Right cardiac atrium (tissue), 5 donors: ENCODE measurements around the gene PLEKHA5. TPM values are rescaled to one million over a fixed set of nuclear protein-coding genes. Genes with fewer than 3 reads are reported as not detected.

Experiments used
- ATAC-seq, 2 donors: fragments of 200-7000 bp; cut with Tn5 transposase; one replicate each; pipeline versions ENCODE4 v1.8.0 to v1.9.1; 2020; ENCODE audit warnings: moderate library complexity in 2 of 2, mild to moderate bottlenecking in 1 of 2
- DNase-seq, 3 donors: peaks; one replicate each; pipeline ENCODE4 v3.0.0-alpha.2; 2020
- H3K27ac ChIP-seq: one replicate; pipeline ENCODE4 v1.5.1; 2013; ENCODE audit warnings: mild to moderate bottlenecking, low read length, control low read depth, moderate library complexity
- H3K27me3 ChIP-seq: one replicate; pipeline ENCODE4 v1.6.1; 2013; ENCODE audit not compliant: control insufficient read depth, insufficient read depth
- H3K4me1 ChIP-seq: one replicate; pipeline ENCODE4 v1.6.1; 2013; ENCODE audit warnings: low read length; ENCODE audit not compliant: control insufficient read depth, insufficient read depth
- H3K4me3 ChIP-seq: one replicate; pipeline ENCODE4 v1.5.1; 2013; ENCODE audit warnings: low read length, control low read depth
- H3K9me3 ChIP-seq: one replicate; pipeline ENCODE4 v1.6.1; 2013; ENCODE audit warnings: low read length; ENCODE audit not compliant: control insufficient read depth
- WGBS: extraction: QIAGEN DNeasy Blood & Tissue Kit; methylation state at CpG from one replicate; pipeline ENCODE4 v1.1.7; 2013; 5-methylcytosine and 5-hydroxymethylcytosine counted together
- intact Hi-C, 4 donors: fragments of 100-400 bp; cut with DNase I; formaldehyde crosslinking; loops; one replicate each; pipeline versions ENCODE4 v1.11.0 to v1.14.0; 2022 to 2023
- polyA plus RNA-seq: library from polyadenylated mRNA; stranded (reverse); fragments of 200-250 nt; gene quantifications from one replicate; pipeline ENCODE4 v1.2.3, GENCODE V29; 2013
- total RNA-seq, 4 donors: library from RNA; stranded (reverse); fragmentation: NEBNext Ultra II Directional; extraction: Animal tissue kit (Norgen Biotek cat#: 25700); gene quantifications; one replicate each; pipeline ENCODE4 v1.2.1, GENCODE V29; 2021
- donor health status: healthy with polysubstance abuse.
- donor health status: DM: no; HTN: yes; CAD: no.
- donor health status: DM: no; HTN: no; CAD: no.
- donor health status: DM: no; HTN: yes; CAD: no; lungs with severe emphysema.
- donor health status: DM: yes; HTN: yes; CAD: no.

Gene PLEKHA5
- total and polyA plus RNA-seq, 5 donors, result 47.3 to 88.0 (median 66.2) TPM

DNA sequence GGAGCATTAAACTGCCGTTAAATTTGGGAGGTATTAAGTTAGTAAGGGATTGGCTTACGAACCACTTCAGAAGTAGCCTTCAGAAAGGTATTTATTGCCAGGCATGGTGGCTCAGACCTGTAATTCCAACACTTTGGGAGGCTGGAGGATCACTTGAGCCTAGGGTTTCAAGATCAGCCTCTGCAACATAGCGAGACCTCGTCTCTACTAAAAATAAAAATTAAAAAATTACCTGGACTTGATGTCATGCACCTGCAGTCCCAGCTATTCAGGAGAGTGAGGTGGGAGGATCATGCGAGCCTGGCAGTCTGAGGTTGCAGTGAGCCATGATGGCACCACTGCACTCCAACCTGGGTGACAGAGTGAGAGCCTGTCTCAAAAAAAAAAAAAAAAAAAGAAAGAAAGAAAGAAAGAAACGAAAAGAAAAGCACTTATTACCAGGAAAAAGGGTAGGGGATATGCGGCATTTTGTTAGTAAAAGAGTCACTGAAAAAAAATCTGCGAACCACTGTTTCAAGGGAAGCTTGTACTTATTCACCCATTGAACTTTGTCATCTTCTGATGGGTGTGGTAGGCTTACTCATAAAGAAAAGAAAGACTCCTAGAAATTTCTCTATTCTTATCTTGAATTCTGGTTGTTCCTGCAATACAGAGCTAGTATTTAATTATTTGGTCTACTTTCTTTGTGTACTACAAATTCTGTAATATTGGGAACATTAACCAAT, 33.6 kb upstream of the PLEKHA5 start:
- Histone ChIP-seq H3K4me1 (no peaks in the 10 kb centered on the region), H3K9me3 (no peaks in the 10 kb centered on the region), H3K27ac (no peak overlapping the region), H3K4me3 (no peak overlapping the region), H3K27me3 (no peaks in the 10 kb centered on the region)
- intact Hi-C loops, result no loop called here
- no peak for DNase-seq
- 86% methylated on average over 8 of the region's 8 CpGs for WGBS
- ATAC-seq, result peak; percentile 38 to 77

DNA sequence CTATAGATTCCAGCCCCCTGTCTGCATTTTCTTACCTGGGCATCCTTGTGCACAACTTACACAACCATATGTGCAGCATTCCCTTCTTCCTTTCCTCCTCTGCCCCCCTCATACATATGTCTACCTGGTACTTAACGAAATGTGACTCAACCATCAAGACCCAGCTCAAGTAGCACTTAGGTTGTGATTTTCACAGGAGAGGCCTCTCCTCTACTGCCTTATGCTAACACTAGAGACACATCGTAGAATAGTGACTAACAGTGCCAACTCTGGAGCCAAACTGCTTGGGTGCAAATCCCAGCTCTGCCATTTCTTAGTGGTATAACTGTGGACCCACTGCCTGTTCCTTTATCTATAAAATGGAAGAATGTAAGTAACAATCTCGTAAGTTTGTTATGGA, 24.1 kb upstream of the PLEKHA5 start:
- H3K27me3 ChIP-seq, result no peaks in the 10 kb centered on the region
- H3K9me3 ChIP-seq, result no peaks in the 10 kb centered on the region
- no peak for DNase-seq
- H3K27ac ChIP-seq, result no peak overlapping the region
- WGBS, result 89% methylated on average over 3 of the region's 3 CpGs
- ATAC-seq, result no peak
- H3K4me1 ChIP-seq, result peaks cover 1% of the 10 kb centered on the region
- no peak overlapping the region for H3K4me3 ChIP-seq
- intact Hi-C loops, result no loop called here

DNA sequence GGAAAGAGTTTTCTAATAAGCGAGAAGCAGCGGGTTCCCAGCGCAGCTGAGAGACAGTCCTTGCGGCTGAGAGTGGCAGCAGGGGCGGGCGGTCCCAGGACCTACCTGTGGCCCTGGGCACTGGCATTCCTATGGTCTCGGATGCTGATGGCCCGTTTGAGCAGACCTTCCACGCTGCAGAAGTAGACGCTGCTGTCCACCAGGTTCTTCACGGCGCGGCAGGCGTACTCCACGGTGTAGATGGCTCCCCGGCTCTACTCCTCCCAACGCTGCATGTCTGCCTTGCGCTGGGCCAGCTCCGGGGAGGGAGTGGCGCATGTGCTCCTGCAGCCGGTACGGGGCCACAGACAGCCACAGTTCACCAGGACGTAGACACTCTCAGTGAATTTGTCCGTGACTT, 21.8 kb upstream of the PLEKHA5 start:
- Histone ChIP-seq H3K27ac (no peak overlapping the region), H3K4me3 (no peak overlapping the region), H3K4me1 (no peaks in the 10 kb centered on the region), H3K27me3 (no peaks in the 10 kb centered on the region), H3K9me3 (no peaks in the 10 kb centered on the region)
- WGBS, result 96% methylated on average over 24 of the region's 24 CpGs
- peak in 1 of 2 donors; percentile 16 for ATAC-seq
- DNase-seq, result no peak
- intact Hi-C loops, result no loop called here

DNA sequence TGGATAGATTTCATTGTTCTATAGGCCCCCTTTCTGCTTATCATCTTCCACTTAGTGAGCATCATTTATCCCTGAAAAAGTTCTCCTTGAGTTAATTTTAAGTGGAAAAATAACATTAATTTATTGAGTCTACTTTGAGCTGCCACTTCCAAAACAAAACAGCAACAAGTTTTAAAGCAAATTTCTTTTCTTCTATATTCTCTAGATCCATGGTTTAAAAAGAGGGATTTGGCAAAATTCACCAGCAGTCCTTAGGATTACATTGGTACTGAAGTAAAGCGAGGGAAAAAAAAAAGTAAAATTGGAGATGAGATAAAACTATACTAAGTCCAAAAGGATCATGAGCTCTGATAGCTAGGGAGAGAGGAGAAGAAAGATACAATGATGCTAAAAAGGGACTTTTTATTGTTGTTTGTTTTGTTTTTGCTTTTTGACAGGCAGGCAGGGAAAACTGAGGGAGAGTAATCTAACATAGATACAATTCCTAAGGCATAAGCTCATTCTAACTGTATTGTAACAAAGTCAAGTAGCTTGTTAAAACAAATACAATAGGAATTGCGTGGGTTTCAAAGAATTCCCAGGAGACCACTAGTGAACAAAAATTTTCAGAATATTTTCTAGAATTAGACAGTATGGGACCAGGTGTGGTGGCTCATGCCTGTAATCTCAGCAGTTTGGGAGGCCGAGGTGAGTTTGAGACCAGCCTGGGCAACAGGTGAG, 19.2 kb upstream of the PLEKHA5 start:
- Histone ChIP-seq H3K27me3 (no peaks in the 10 kb centered on the region), H3K4me3 (no peak overlapping the region), H3K27ac (no peak overlapping the region), H3K4me1 (no peaks in the 10 kb centered on the region), H3K9me3 (no peaks in the 10 kb centered on the region)
- ATAC-seq (no peak), DNase-seq (no peak)
- intact Hi-C loops, result no loop called here
- WGBS, result 74% methylated on average over 3 of the region's 3 CpGs

DNA sequence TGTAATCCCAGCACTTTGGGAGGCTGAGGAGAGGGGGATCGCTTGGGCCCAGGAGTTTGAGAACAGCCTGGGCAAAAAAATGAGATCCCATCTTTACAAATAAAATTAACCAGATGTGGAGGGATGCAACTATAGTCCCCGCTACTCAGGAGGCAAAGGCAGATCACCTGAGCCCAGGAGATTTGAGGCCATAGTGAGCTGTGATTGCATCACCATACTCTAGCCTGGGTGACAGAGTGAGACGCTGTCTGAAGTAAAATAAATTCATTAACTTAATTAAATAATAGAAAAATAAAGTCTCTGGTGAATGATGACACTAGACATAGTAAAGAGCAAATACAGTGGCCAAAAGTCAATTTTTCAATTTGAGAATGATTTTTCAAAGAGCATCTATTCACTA, 16.1 kb upstream of the PLEKHA5 start:
- Histone ChIP-seq H3K9me3 (no peaks in the 10 kb centered on the region), H3K27ac (no peak overlapping the region), H3K4me3 (no peak overlapping the region), H3K4me1 (no peaks in the 10 kb centered on the region), H3K27me3 (no peaks in the 10 kb centered on the region)
- DNase-seq (no peak), ATAC-seq (no peak)
- WGBS, result 94% methylated on average over 3 of the region's 3 CpGs
- intact Hi-C loops, result no loop called here

GRCh38 chr12:19115285-19115684, 14.2 kb upstream of the PLEKHA5 start:
- no peak overlapping the region for H3K4me3 ChIP-seq
- intact Hi-C loops, result no loop called here
- no peaks in the 10 kb centered on the region for H3K4me1 ChIP-seq
- no peak overlapping the region for H3K27ac ChIP-seq
- no peaks in the 10 kb centered on the region for H3K9me3 ChIP-seq
- DNase-seq (no peak), ATAC-seq (no peak)
- H3K27me3 ChIP-seq, result no peaks in the 10 kb centered on the region
- WGBS, result 95% methylated on average over 1 of the region's 1 CpG

DNA sequence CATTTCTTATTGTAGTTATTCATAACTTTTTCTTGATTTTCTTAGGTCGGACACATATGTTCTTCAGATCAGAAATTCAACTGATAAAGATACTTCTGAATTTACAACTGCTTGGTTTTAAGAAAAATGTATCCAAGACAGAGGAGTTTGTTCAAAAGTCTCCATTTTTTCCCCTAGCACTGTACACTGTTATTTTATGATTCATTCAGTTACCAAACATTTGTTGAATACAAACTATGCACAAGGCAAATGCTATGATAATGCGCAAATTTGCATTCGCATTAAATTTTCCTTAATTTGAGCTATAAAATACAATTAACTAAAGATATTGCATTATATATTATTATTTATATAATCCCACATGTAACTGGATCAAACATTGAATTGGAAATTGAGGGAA, 10.1 kb upstream of the PLEKHA5 start:
- Histone ChIP-seq H3K27me3 (no peaks in the 10 kb centered on the region), H3K4me1 (no peaks in the 10 kb centered on the region), H3K9me3 (no peaks in the 10 kb centered on the region), H3K27ac (no peak overlapping the region), H3K4me3 (no peak overlapping the region)
- DNase-seq (no peak), ATAC-seq (no peak)
- 98% methylated on average over 3 of the region's 3 CpGs for WGBS
- intact Hi-C loops, result no loop called here

- intact Hi-C loops, result no loop called here
- no peaks in the 10 kb centered on the region for H3K9me3 ChIP-seq
- ATAC-seq (no peak), DNase-seq (no peak)
- H3K27me3 ChIP-seq, result no peaks in the 10 kb centered on the region
- no peak overlapping the region for H3K4me3 ChIP-seq
- 58% methylated on average over 3 of the region's 3 CpGs for WGBS
- no peak overlapping the region for H3K27ac ChIP-seq
- H3K4me1 ChIP-seq, result no peaks in the 10 kb centered on the region
Measured at GRCh38 chr12:19120795-19121194, 8.7 kb upstream of the PLEKHA5 start.

GRCh38 chr12:19121449-19122018, 8.0 kb upstream of the PLEKHA5 start:
- intact Hi-C loops, result no loop called here
- WGBS, result 85% methylated on average over 1 of the region's 1 CpG

DNA sequence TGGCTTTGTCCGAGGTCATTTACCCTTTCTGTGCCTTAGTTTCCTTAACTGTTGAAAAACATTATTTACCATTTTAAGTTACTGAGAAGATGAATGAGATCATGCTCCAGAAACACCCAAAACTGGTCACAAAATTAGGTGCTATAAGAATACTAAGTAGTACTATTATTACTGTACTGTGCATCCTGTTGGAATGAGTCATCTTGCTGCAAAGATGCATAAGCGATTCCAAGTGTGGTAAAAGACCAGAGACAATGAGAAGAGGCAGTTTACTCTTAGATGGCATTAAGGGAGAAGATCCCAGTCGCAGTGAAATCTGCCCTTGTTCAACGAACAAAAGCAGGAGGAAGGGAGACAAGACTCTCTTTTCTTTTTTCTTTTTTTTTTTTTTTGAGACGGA, 4.2 kb upstream of the PLEKHA5 start:
- H3K9me3 ChIP-seq, result no peaks in the 10 kb centered on the region
- ATAC-seq (no peak), DNase-seq (no peak)
- no peak overlapping the region for H3K4me3 ChIP-seq
- no peaks in the 10 kb centered on the region for H3K27me3 ChIP-seq
- no peaks in the 10 kb centered on the region for H3K4me1 ChIP-seq
- intact Hi-C loops, result no loop called here
- 88% methylated on average over 5 of the region's 5 CpGs for WGBS
- H3K27ac ChIP-seq, result no peak overlapping the region

More at GRCh38 chr12:19121449-19122018, 8.0 kb upstream of the PLEKHA5 start:
- Histone ChIP-seq H3K4me1 (no peaks in the 10 kb centered on the region), H3K27ac (no peak overlapping the region), H3K4me3 (no peak overlapping the region), H3K27me3 (no peaks in the 10 kb centered on the region), H3K9me3 (no peaks in the 10 kb centered on the region)
- ATAC-seq, result peak in 1 of 2 donors; percentile 47
- DNase-seq, result no peak

DNA sequence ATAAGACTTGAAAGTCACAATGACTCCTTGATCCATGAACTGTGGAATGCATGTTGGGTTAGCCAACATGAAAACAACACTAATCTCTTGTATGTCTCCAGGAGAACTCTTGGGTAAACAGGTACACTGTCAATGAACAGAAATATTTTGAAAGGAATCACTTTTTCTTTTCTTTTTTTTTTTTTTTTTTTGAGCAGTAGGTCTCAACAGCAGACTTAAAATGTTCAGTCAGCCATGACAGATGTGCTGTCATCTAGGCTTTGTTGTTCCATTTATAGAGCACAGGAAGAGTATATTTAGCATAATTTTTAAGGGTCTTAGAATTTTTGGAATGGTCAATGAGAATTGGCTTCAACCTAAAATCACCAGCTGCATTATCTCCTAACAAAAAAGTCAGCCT, 2.3 kb upstream of the PLEKHA5 start:
- no peaks in the 10 kb centered on the region for H3K4me1 ChIP-seq
- H3K27ac ChIP-seq, result no peak overlapping the region
- H3K9me3 ChIP-seq, result no peaks in the 10 kb centered on the region
- H3K27me3 ChIP-seq, result no peaks in the 10 kb centered on the region
- DNase-seq (no peak), ATAC-seq (no peak)
- intact Hi-C loops, result no loop called here
- H3K4me3 ChIP-seq, result no peak overlapping the region
